ENCODE results near the gene FARP1. TPM values are rescaled to one million over a fixed set of nuclear protein-coding genes. Genes with fewer than 3 reads are reported as not detected.

FARP1 gene
- total RNA-seq, 1 donor from 2014 or later = 289 TPM

GRCh38 chr13:98334620-98335205 lies 191.8 kb downstream of the FARP1 start:
- H3K4me1 Mint-ChIP-seq = peaks cover 21% of the 10 kb centered on the region
- DNase-seq (ENCODE audit: low spot score in 2 of 2, unreplicated experiment in 2 of 2) = no peak
- H3K36me3 Mint-ChIP-seq = peaks cover 20% of the 10 kb centered on the region
- no peak for TF ChIP-seq CTCF (IDR thresholded peaks at IDR 0.05; ENCODE audit: unreplicated experiment)
- H3K4me3 Mint-ChIP-seq = no peak overlapping the region
- no peak overlapping the region for H3K27ac Mint-ChIP-seq
- peaks cover 9% of the 10 kb centered on the region for H3K9me3 Mint-ChIP-seq
- H3K27me3 Mint-ChIP-seq (ENCODE audit: low read depth) = no peaks in the 10 kb centered on the region

GRCh38 chr13:98335721-98336120 lies 192.8 kb downstream of the FARP1 start:
- DNase-seq (ENCODE audit: low spot score in 2 of 2, unreplicated experiment in 2 of 2) = no peak
- no peaks in the 10 kb centered on the region for H3K27me3 Mint-ChIP-seq (ENCODE audit: low read depth)
- no peak for TF ChIP-seq CTCF (IDR thresholded peaks at IDR 0.05; ENCODE audit: unreplicated experiment)

GRCh38 chr13:98338310-98338709 lies 195.4 kb downstream of the FARP1 start:
- H3K36me3 Mint-ChIP-seq = peaks cover 26% of the 10 kb centered on the region
- no peaks in the 10 kb centered on the region for H3K27me3 Mint-ChIP-seq (ENCODE audit: low read depth)
- DNase-seq (ENCODE audit: low spot score in 2 of 2, unreplicated experiment in 2 of 2) = no peak
- H3K9me3 Mint-ChIP-seq = peaks cover 9% of the 10 kb centered on the region
- H3K4me1 Mint-ChIP-seq = peaks cover 4% of the 10 kb centered on the region
- no peak for TF ChIP-seq CTCF (IDR thresholded peaks at IDR 0.05; ENCODE audit: unreplicated experiment)
- no peak overlapping the region for H3K27ac Mint-ChIP-seq
- H3K4me3 Mint-ChIP-seq = no peak overlapping the region

More at GRCh38 chr13:98335721-98336120, 192.8 kb downstream of the FARP1 start:
- Mint-ChIP-seq H3K9me3 (peaks cover 9% of the 10 kb centered on the region), H3K4me3 (no peak overlapping the region), H3K36me3 (peaks cover 22% of the 10 kb centered on the region), H3K27ac (no peak overlapping the region), H3K4me1 (peaks cover 17% of the 10 kb centered on the region)

- DNase-seq (ENCODE audit: low spot score in 2 of 2, unreplicated experiment in 2 of 2) = no peak
- no peak for TF ChIP-seq CTCF (IDR thresholded peaks at IDR 0.05; ENCODE audit: unreplicated experiment)
- Mint-ChIP-seq H3K4me1 (peaks cover 4% of the 10 kb centered on the region), H3K27ac (no peak overlapping the region), H3K4me3 (no peak overlapping the region), H3K27me3 (ENCODE audit: low read depth) (no peaks in the 10 kb centered on the region), H3K36me3 (peaks cover 22% of the 10 kb centered on the region), H3K9me3 (peaks cover 9% of the 10 kb centered on the region)
These were observed 197.0 kb downstream of the FARP1 start for GRCh38 chr13:98339684-98340425.

GRCh38 chr13:98342953-98343352 lies 200.1 kb downstream of the FARP1 start:
- Mint-ChIP-seq H3K27me3 (ENCODE audit: low read depth) (no peaks in the 10 kb centered on the region), H3K4me1 (peaks cover 4% of the 10 kb centered on the region), H3K27ac (peak overlapping the region; percentile 11), H3K9me3 (no peaks in the 10 kb centered on the region), H3K4me3 (no peak overlapping the region), H3K36me3 (peaks cover 18% of the 10 kb centered on the region)
- no peak for TF ChIP-seq CTCF (IDR thresholded peaks at IDR 0.05; ENCODE audit: unreplicated experiment)
- no peak for DNase-seq (ENCODE audit: low spot score in 2 of 2, unreplicated experiment in 2 of 2)

All from mesothelial cell of epicardium (in vitro differentiated cells).